ENCODE data around the gene NAPB.

DNA sequence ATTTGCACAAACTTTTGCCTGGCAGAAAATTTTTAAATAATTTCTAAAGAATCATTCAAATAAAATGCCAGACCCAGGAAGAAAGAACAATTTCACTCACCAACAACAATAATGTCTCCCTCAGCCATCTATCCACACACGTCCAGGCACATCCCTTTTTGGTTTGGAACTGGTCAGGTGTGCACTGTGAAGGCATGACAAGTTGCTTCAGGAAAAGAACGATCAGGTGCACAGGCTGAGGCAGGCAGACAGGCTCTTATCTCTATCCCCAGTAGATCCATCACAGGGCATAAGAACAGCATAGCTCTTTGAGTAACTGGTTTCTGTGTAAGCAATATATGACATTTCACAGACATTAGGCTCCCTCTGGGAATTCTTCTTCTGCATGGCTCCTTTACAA, 88.8 kb downstream of the NAPB start:
- TF ChIP-seq CTCF (IDR thresholded peaks at IDR 0.05; ENCODE audit: insufficient read depth, low read depth, low read length) (no peak), EZH2 (IDR thresholded peaks at IDR 0.05; ENCODE audit: insufficient read depth, low read length) (no peak)

Data from astrocyte (in vitro differentiated cells and primary cell).